IMR-90 (cell line): ENCODE data around the gene CKAP2L. TPM values are rescaled to one million over a fixed set of nuclear protein-coding genes. Genes with fewer than 3 reads are reported as not detected.
A peak's percentile ranks its signal among the peaks of the same experiment; 100 is the strongest.

Experiments
- ATAC-seq: fragments of 200-7000 bp; cut with Tn5 transposase; 2 replicates; pipeline ENCODE4 v1.9.1; 2020; ENCODE audit warnings: low read depth, mild to moderate bottlenecking, moderate library complexity
- BruUV-seq: library from RNA; stranded (reverse); fragments of 400-500 nt; replicated peaks from 2 replicates; lab custom pipeline; 2021; lab: Mats Ljungman, UMichigan
- CTCF ChIA-PET: fragments of 300-600 bp; formaldehyde crosslinking; extraction: SDS; loops from one replicate; lab custom pipeline; 2021; ENCODE audit warnings: antibody characterized with exemption; lab: Yijun Ruan, JAX
- POLR2A ChIA-PET: fragments of 300-600 bp; sonication (Branson Sonifier 250); formaldehyde crosslinking; loops from one replicate; lab custom pipeline; 2022; ENCODE audit warnings: antibody characterized with exemption; ENCODE audit not compliant: unreplicated experiment; lab: Charles Lee
- DNase-seq: peaks from one replicate; pipeline ENCODE4 v3.0.0; 2013
- H2AFZ ChIP-seq: replicated peaks from 2 replicates; pipeline ENCODE3; 2013; ENCODE audit warnings: low read length, mild to moderate bottlenecking; ENCODE audit not compliant: poor library complexity
- H2AK5ac ChIP-seq: 2 replicates; pipeline ENCODE4 v1.6.1; 2013; ENCODE audit warnings: low read depth, low read length, inconsistent platforms
- H2AK9ac ChIP-seq: replicated peaks from 2 replicates; pipeline ENCODE3; 2013; ENCODE audit warnings: mild to moderate bottlenecking, low read depth, low read length, moderate library complexity; ENCODE audit not compliant: poor library complexity
- H2BK120ac ChIP-seq: 2 replicates; pipeline ENCODE4 v1.6.1; 2013; ENCODE audit warnings: low read depth, low read length, inconsistent platforms
- H2BK15ac ChIP-seq: 3 replicates; pipeline ENCODE4 v1.6.1; 2013; ENCODE audit warnings: low read depth, low read length, inconsistent platforms
- H2BK20ac ChIP-seq: 2 replicates; pipeline ENCODE4 v1.6.1; 2013; ENCODE audit warnings: low read depth, mild to moderate bottlenecking, inconsistent platforms, low read length, moderate library complexity
- H2BK5ac ChIP-seq: 2 replicates; pipeline ENCODE4 v1.6.1; 2013; ENCODE audit warnings: mild to moderate bottlenecking, low read depth, low read length, inconsistent platforms; ENCODE audit not compliant: poor library complexity, severe bottlenecking
- H3K14ac ChIP-seq: replicated peaks from 2 replicates; pipeline ENCODE4 v1.6.1; 2013; ENCODE audit warnings: low read depth, low read length, inconsistent platforms
- H3K18ac ChIP-seq: 2 replicates; pipeline ENCODE4 v1.6.1; 2013; ENCODE audit warnings: low read depth, low read length, control low read depth
- H3K23ac ChIP-seq: 2 replicates; pipeline ENCODE4 v1.6.1; 2013; ENCODE audit warnings: low read depth, low read length, inconsistent platforms
- H3K27ac ChIP-seq: 2 replicates; pipeline ENCODE4 v1.5.1; 2013; ENCODE audit warnings: mild to moderate bottlenecking, control low read depth, low read length; ENCODE audit not compliant: insufficient read depth
- H3K27me3 ChIP-seq: 2 replicates; pipeline ENCODE4 v1.6.1; 2013; ENCODE audit warnings: low read length; ENCODE audit not compliant: control insufficient read depth, insufficient read depth
- H3K36me3 ChIP-seq: 2 replicates; pipeline ENCODE4 v1.6.1; 2013; ENCODE audit warnings: low read length, mixed read lengths; ENCODE audit not compliant: control insufficient read depth, insufficient read depth
- H3K4ac ChIP-seq: 2 replicates; pipeline ENCODE4 v1.6.1; 2013; ENCODE audit warnings: low read depth, low read length, inconsistent platforms
- H3K4me1 ChIP-seq: 2 replicates; pipeline ENCODE4 v1.6.1; 2013; ENCODE audit warnings: low read length, mixed read lengths; ENCODE audit not compliant: control insufficient read depth, insufficient read depth
- H3K4me2 ChIP-seq: 2 replicates; pipeline ENCODE4 v1.6.1; 2013; ENCODE audit warnings: low read depth, mild to moderate bottlenecking, control low read depth, low read length, moderate library complexity
- H3K4me3 ChIP-seq: 2 replicates; pipeline ENCODE4 v1.5.1; 2013; ENCODE audit warnings: low read depth, mild to moderate bottlenecking, control low read depth, low read length, moderate library complexity; ENCODE audit not compliant: insufficient read depth
- H3K56ac ChIP-seq: 2 replicates; pipeline ENCODE4 v1.6.1; 2013; ENCODE audit warnings: low read length, inconsistent platforms; ENCODE audit not compliant: insufficient read depth; ENCODE audit errors: extremely low read depth
- H3K79me1 ChIP-seq, 2 experiments: 2 replicates each; pipeline ENCODE4 v1.6.1; 2013; ENCODE audit warnings: low read length in 2 of 2, inconsistent platforms in 1 of 2, low read depth in 1 of 2
- H3K9ac ChIP-seq: 2 replicates; pipeline ENCODE4 v1.6.1; 2013; ENCODE audit warnings: low read depth, low read length, control low read depth
- H3K9me1 ChIP-seq: 2 replicates; pipeline ENCODE4 v1.6.1; 2013; ENCODE audit warnings: low read length, inconsistent platforms; ENCODE audit not compliant: insufficient read depth
- H3K9me3 ChIP-seq: 2 replicates; pipeline ENCODE4 v1.6.1; 2013; ENCODE audit warnings: low read length; ENCODE audit not compliant: control insufficient read depth, insufficient read depth
- H4K20me1 ChIP-seq: 2 replicates; pipeline ENCODE4 v1.6.1; 2013; ENCODE audit warnings: low read length, inconsistent platforms; ENCODE audit not compliant: insufficient read depth
- H4K5ac ChIP-seq: 2 replicates; pipeline ENCODE4 v1.6.1; 2013; ENCODE audit warnings: mild to moderate bottlenecking, low read depth, low read length, control low read depth
- H4K8ac ChIP-seq, 2 experiments: 2 replicates each; pipeline ENCODE4 v1.6.1; 2013; ENCODE audit warnings: low read depth in 2 of 2, low read length in 2 of 2, control low read depth in 1 of 2, inconsistent platforms in 1 of 2
- H4K91ac ChIP-seq: 2 replicates; pipeline ENCODE4 v1.6.1; 2013; ENCODE audit warnings: low read depth, low read length, inconsistent platforms; ENCODE audit not compliant: insufficient read depth
- CEBPB ChIP-seq: IDR thresholded peaks from 2 replicates; pipeline ENCODE4 v1.6.1; 2012; ENCODE audit warnings: low read depth, low read length, improper control_type of control experiment
- FOS ChIP-seq: fragments of 150-350 bp; IDR thresholded peaks from 2 replicates; pipeline ENCODE4 v1.6.1; 2016; ENCODE audit warnings: low read depth, low read length
- WGBS, 2 experiments: methylation state at CpG; one replicate each; pipeline versions ENCODE4 v1.1.5 to v1.1.7; 2013; ENCODE audit warnings: missing lambda C conversion rate in 2 of 2; ENCODE audit not compliant: insufficient read length in 1 of 2; ENCODE audit errors: extremely low coverage in 2 of 2; 5-methylcytosine and 5-hydroxymethylcytosine counted together
- dilution Hi-C: fragments of 300-500 bp; cut with HindIII; formaldehyde crosslinking; loops from one replicate; pipeline ENCODE4 v1.14.3; 2018; ENCODE audit warnings: low sequenced_read_pairs; ENCODE audit not compliant: unreplicated experiment
- in situ Hi-C: fragments of 300-500 bp; cut with MboI; formaldehyde crosslinking; loops from 3 replicates; pipeline ENCODE4 v1.14.3; 2019; ENCODE audit warnings: low sequenced_read_pairs, inconsistent platforms, mixed read lengths
- intact Hi-C: fragments of 100-400 bp; cut with micrococcal nuclease; formaldehyde crosslinking; loops from 2 replicates; pipeline ENCODE4 v1.10.0; 2022
- polyA plus RNA-seq, 3 experiments: library from polyadenylated mRNA; depleted of rRNA; stranded (reverse); fragments of >200 nt; gene quantifications; 2 replicates each; pipeline ENCODE4 v1.2.3, GENCODE V29; 2012; ENCODE audit warnings: low replicate concordance in 1 of 3
- total RNA-seq: library from RNA; depleted of rRNA; stranded (reverse); fragments of >200 nt; gene quantifications from 2 replicates; pipeline ENCODE4 v1.2.3, GENCODE V29; 2012

CKAP2L gene
- total and polyA plus RNA-seq, 2 of the 4 experiments (the other 2 are of a cell fraction), result 6.4 to 9.9 TPM

DNA sequence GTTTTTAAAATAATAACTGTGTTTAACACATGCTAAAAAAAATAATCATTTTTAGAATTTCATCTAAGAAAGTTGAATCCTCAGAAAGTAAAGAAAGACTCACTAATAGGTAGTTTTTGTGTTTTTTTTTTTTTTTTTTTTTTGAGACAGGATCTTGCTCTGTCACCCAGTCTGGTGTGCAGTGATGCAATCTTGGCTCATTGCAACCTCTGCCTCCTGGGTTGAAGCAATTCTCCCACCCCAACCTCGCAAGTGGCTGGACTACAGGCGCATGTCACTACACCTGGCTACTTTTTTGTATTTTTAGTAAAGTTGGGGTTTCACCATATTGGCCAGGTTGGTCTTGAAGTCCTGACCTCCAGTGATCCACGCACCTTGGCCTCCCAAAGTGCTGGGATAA, 7.1 kb downstream of the CKAP2L start:
- Histone ChIP-seq H2BK120ac (no peak overlapping the region), H2BK20ac (no peak overlapping the region), H2BK15ac (no peak overlapping the region), H3K23ac (no peak overlapping the region), H4K20me1 (no peaks in the 10 kb centered on the region), H3K4me2 (no peak overlapping the region), H2AK9ac (no peak overlapping the region), H2AK5ac (no peak overlapping the region), H3K14ac (no peak overlapping the region), H3K4me1 (peaks cover 7% of the 10 kb centered on the region), H3K27me3 (no peaks in the 10 kb centered on the region), H2AFZ (no peak overlapping the region), H4K8ac (no peak overlapping the region; a peak in 1 of 4 replicates), H3K9me1 (peaks cover 6% of the 10 kb centered on the region), H3K9ac (no peak overlapping the region), H2BK5ac (no peak overlapping the region), H4K5ac (no peak overlapping the region), H3K56ac (no peak overlapping the region), H3K36me3 (peaks cover 2% of the 10 kb centered on the region; the same call in 1 of the 2 replicates), H3K79me1 (peaks cover 60 to 73% of the 10 kb centered on the region in 2 experiments), H3K4me3 (no peak overlapping the region), H4K91ac (no peak overlapping the region; the same call in 1 of the 2 replicates), H3K9me3 (no peaks in the 10 kb centered on the region), H3K27ac (no peak overlapping the region), H3K18ac (no peak overlapping the region), H3K4ac (no peak overlapping the region)
- no TSS peak for BruUV-seq
- CTCF ChIA-PET, result no interaction called here
- POLR2A ChIA-PET, result no interaction called here
- dilution Hi-C loops, result no loop called here
- ATAC-seq (no peak), DNase-seq (no peak)
- intact Hi-C loops, result no loop called here
- in situ Hi-C loops, result loop anchor here (10.0 kb wide), 1 partner anchor 118 kb away; no protein-coding TSS in a partner anchor
- WGBS, 2 experiments, result no CpG with 5 or more reads among the region's 3 CpGs
- peak; percentile 69 for TF ChIP-seq CEBPB
- TF ChIP-seq FOS, result no peak
